ENCODE data around the gene PTPRR.
A peak's percentile ranks its signal among the peaks of the same experiment; 100 is the strongest.

DNA sequence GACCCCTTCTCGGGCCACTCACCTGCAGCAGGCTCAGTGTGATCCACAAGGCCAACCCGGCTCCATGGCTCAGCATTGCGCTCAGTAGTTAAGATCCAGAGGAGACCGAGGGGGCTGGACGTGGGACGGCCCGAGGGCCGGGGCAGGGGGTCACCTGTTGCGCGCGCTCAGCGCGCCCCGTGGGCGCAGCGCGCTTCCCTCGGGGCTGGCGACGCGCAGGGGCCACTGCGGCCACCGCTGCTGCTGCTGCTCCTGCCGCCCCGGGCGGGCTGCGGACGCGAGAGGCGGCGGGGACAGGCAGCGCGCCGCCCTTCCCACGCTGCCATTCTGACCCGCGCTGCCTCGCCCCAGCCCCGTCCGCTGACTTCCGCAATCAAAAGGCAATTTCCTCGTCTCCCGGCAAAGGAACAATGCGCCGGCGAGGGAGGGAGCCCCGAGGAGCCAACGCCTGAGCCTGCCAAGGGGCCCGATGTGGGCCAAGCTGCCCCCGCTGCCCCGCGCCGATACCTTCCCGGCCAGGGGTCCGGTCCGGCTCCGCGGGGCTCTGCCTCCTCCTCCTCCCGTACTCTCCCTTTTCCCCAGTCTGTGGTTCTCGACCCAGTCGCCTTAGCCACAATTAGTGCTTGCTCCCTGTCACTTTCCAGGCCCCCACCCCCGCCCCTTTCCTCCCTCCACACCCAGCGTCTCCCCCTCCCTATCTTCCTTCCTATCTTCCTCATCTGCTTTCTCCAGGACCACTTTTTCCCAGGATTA, 310.6 kb downstream of the PTPRR start:
- TF ChIP-seq, protein P1, sequence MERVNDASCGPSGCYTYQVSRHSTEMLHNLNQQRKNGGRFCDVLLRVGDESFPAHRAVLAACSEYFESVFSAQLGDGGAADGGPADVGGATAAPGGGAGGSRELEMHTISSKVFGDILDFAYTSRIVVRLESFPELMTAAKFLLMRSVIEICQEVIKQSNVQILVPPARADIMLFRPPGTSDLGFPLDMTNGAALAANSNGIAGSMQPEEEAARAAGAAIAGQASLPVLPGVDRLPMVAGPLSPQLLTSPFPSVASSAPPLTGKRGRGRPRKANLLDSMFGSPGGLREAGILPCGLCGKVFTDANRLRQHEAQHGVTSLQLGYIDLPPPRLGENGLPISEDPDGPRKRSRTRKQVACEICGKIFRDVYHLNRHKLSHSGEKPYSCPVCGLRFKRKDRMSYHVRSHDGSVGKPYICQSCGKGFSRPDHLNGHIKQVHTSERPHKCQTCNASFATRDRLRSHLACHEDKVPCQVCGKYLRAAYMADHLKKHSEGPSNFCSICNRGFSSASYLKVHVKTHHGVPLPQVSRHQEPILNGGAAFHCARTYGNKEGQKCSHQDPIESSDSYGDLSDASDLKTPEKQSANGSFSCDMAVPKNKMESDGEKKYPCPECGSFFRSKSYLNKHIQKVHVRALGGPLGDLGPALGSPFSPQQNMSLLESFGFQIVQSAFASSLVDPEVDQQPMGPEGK (CRISPR knock-in tag; IDR thresholded peaks at IDR 0.05; ENCODE audit: borderline replicate concordance): peak; percentile 23; the same call in 1 of the 2 replicates
- TF ChIP-seq ZNF565 (CRISPR knock-in tag; conservative IDR thresholded peaks at IDR 0.05; ENCODE audit: low read depth) (no peak), ZFP30 (CRISPR knock-in tag; IDR thresholded peaks at IDR 0.05) (no peak), ZFP3 (CRISPR knock-in tag; IDR thresholded peaks at IDR 0.05) (no peak), ZNF8 (CRISPR knock-in tag; IDR thresholded peaks at IDR 0.05) (no peak), PPARA (CRISPR knock-in tag; IDR thresholded peaks at IDR 0.05; ENCODE audit: borderline replicate concordance) (no peak), RARB (CRISPR knock-in tag; IDR thresholded peaks at IDR 0.05) (no peak)
- TF ChIP-seq, protein P2, sequence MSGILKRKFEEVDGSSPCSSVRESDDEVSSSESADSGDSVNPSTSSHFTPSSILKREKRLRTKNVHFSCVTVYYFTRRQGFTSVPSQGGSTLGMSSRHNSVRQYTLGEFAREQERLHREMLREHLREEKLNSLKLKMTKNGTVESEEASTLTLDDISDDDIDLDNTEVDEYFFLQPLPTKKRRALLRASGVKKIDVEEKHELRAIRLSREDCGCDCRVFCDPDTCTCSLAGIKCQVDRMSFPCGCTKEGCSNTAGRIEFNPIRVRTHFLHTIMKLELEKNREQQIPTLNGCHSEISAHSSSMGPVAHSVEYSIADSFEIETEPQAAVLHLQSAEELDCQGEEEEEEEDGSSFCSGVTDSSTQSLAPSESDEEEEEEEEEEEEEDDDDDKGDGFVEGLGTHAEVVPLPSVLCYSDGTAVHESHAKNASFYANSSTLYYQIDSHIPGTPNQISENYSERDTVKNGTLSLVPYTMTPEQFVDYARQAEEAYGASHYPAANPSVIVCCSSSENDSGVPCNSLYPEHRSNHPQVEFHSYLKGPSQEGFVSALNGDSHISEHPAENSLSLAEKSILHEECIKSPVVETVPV (CRISPR knock-in tag; IDR thresholded peaks at IDR 0.05): no peak

All from SK-N-SH treated with all-trans-retinoic acid at 6 μM for 48 hours (cell line).